HG03442 (cell line): ENCODE data around the gene PSMD13.

ENCODE experiments used
- ATAC-seq: cut with Tn5 transposase; IDR thresholded peaks from one replicate; pipeline ENCODE4 v1.9.1; 2021; ENCODE audit warnings: mild to moderate bottlenecking, moderate library complexity; ENCODE audit not compliant: unreplicated experiment

Gene PSMD13

GRCh38 chr11:270451-271318, 33.9 kb downstream of the PSMD13 start:
- ATAC-seq: no peak

- ATAC-seq: no peak
These were observed 34.5 kb downstream of the PSMD13 start for GRCh38 chr11:271319-271715.

- ATAC-seq: no peak
These were observed 35.6 kb downstream of the PSMD13 start for GRCh38 chr11:272195-272930.

- no peak for ATAC-seq
These were observed 36.1 kb downstream of the PSMD13 start for GRCh38 chr11:272931-273198.

- no peak for ATAC-seq
These were observed 39.4 kb downstream of the PSMD13 start for GRCh38 chr11:276219-276618.

GRCh38 chr11:278001-278951, 41.5 kb downstream of the PSMD13 start, which contains the start of gene NLRP6:
NLRP6 (plus strand) TSS chr11:278407; CDS start chr11:278570, 163 bp downstream.
- ATAC-seq: no peak

- no peak for ATAC-seq
These were observed 42.5 kb downstream of the PSMD13 start for GRCh38 chr11:279040-279965.

GRCh38 chr11:279966-280705, 43.4 kb downstream of the PSMD13 start:
- ATAC-seq: no peak

GRCh38 chr11:280706-281485, 44.1 kb downstream of the PSMD13 start:
- no peak for ATAC-seq

- no peak for ATAC-seq
These were observed 44.8 kb downstream of the PSMD13 start for GRCh38 chr11:281486-282161.

- no peak for ATAC-seq
These were observed 45.4 kb downstream of the PSMD13 start for GRCh38 chr11:282171-282570.

- no peak for ATAC-seq
These were observed 46.0 kb downstream of the PSMD13 start for GRCh38 chr11:282630-283360.

- no peak for ATAC-seq
These were observed 46.8 kb downstream of the PSMD13 start for GRCh38 chr11:283405-284104.

GRCh38 chr11:284105-285020, 47.6 kb downstream of the PSMD13 start:
- ATAC-seq: no peak

GRCh38 chr11:285021-285893, 48.5 kb downstream of the PSMD13 start:
- ATAC-seq: no peak
